H1 (cell line): ENCODE results near the gene TTC22. TPM values are rescaled to one million over a fixed set of nuclear protein-coding genes. Genes with fewer than 3 reads are reported as not detected.

Source experiments
- CTCF ChIA-PET: fragments of 300-600 bp; sonication (Branson Sonifier 250); formaldehyde crosslinking; loops from one replicate; lab custom pipeline; 2021; ENCODE audit not compliant: partially characterized antibody; lab: Charles Lee
- POLR2A ChIA-PET: fragments of 300-600 bp; sonication (Branson Sonifier 250); formaldehyde crosslinking; loops from one replicate; lab custom pipeline; 2021; ENCODE audit warnings: inconsistent platforms; ENCODE audit not compliant: partially characterized antibody; lab: Charles Lee
- DNase-seq, 2 experiments: peaks; one replicate each; pipeline versions ENCODE4 v3.0.0 to v3.0.0-alpha.2; 2010 to 2022; ENCODE audit warnings: low spot score in 2 of 2, low read depth in 1 of 2, mixed read lengths in 1 of 2
- FAIRE-seq: peaks from 2 replicates; lab custom pipeline; 2011; peaks lifted over from hg19 to GRCh38; lab: Jason Lieb, UNC
- H2AFZ ChIP-seq: 2 replicates; pipeline ENCODE4 v1.8.1; 2012; ENCODE audit warnings: low read length, inconsistent platforms
- H2AK5ac ChIP-seq: 2 replicates; pipeline ENCODE4 v1.6.1; 2013; ENCODE audit warnings: low read depth, low read length
- H2BK120ac ChIP-seq: replicated peaks from 2 replicates; pipeline ENCODE3; 2013; ENCODE audit warnings: low read depth, low read length, inconsistent platforms
- H2BK12ac ChIP-seq: 2 replicates; pipeline ENCODE4 v1.6.1; 2013; ENCODE audit warnings: low read depth, low read length
- H2BK15ac ChIP-seq: 2 replicates; pipeline ENCODE4 v1.6.1; 2013; ENCODE audit warnings: low read length
- H2BK20ac ChIP-seq: 2 replicates; pipeline ENCODE4 v1.6.1; 2013; ENCODE audit warnings: low read length
- H2BK5ac ChIP-seq: 2 replicates; pipeline ENCODE4 v1.6.1; 2013; ENCODE audit warnings: low read depth, low read length
- H3K14ac ChIP-seq: 2 replicates; pipeline ENCODE4 v1.6.1; 2013; ENCODE audit warnings: inconsistent platforms; ENCODE audit not compliant: insufficient read length
- H3K18ac ChIP-seq: 2 replicates; pipeline ENCODE4 v1.6.1; 2013; ENCODE audit warnings: low read length; ENCODE audit errors: extremely low read depth
- H3K23ac ChIP-seq: 2 replicates; pipeline ENCODE4 v1.6.1; 2013; ENCODE audit warnings: inconsistent platforms; ENCODE audit not compliant: insufficient read length
- H3K23me2 ChIP-seq: 2 replicates; pipeline ENCODE4 v1.6.1; 2013; ENCODE audit warnings: low read depth, low read length
- H3K27ac ChIP-seq: 2 replicates; pipeline ENCODE4 v1.6.1; 2011; ENCODE audit warnings: low read depth, low read length, inconsistent platforms
- H3K27me3 ChIP-seq, 4 experiments: replicated peaks in 1 of 4; 1 replicate in 1 of 4; 2 replicates in 3 of 4; pipeline versions ENCODE4 v1.6.1 to v1.8.1; 2011 to 2013; ENCODE audit warnings: low read length in 3 of 4, mild to moderate bottlenecking in 3 of 4, inconsistent platforms in 2 of 4, mixed read lengths in 2 of 4, moderate library complexity in 1 of 4; ENCODE audit not compliant: control insufficient read depth in 3 of 4, insufficient read depth in 3 of 4; ENCODE audit errors: extremely low read depth in 1 of 4
- H3K36me3 ChIP-seq, 4 experiments: 2 replicates each; pipeline versions ENCODE4 v1.6.1 to v1.8.1; 2011 to 2013; ENCODE audit warnings: mild to moderate bottlenecking in 4 of 4, low read length in 3 of 4, moderate library complexity in 2 of 4, control low read depth in 1 of 4, inconsistent platforms in 1 of 4; ENCODE audit not compliant: insufficient read depth in 4 of 4, control insufficient read depth in 2 of 4
- H3K4ac ChIP-seq: replicated peaks from 2 replicates; pipeline ENCODE3; 2013; ENCODE audit warnings: low read length, low read depth, mixed read lengths, inconsistent platforms; ENCODE audit not compliant: insufficient read length
- H3K4me1 ChIP-seq, 4 experiments: replicated peaks in 1 of 4; 1 replicate in 1 of 4; 2 replicates in 3 of 4; pipeline versions ENCODE4 v1.6.1 to v1.8.1; 2011 to 2013; ENCODE audit warnings: low read length in 3 of 4, inconsistent platforms in 2 of 4, mixed read lengths in 1 of 4; ENCODE audit not compliant: insufficient read depth in 4 of 4, control insufficient read depth in 3 of 4
- H3K4me2 ChIP-seq, 2 experiments: 2 replicates each; pipeline versions ENCODE4 v1.6.1 to v1.8.1; 2011 to 2013; ENCODE audit warnings: low read depth in 2 of 2, low read length in 2 of 2, control low read depth in 1 of 2, inconsistent platforms in 1 of 2, mild to moderate bottlenecking in 1 of 2; ENCODE audit not compliant: insufficient read depth in 1 of 2
- H3K4me3 ChIP-seq, 4 experiments: fragments of 200-600, 300-600 bp in 1 of 4; sonication (generic), shearing (Covaris generic), sonication (Bioruptor Twin) in 1 of 4; 2 replicates each; pipeline versions ENCODE4 v1.5.1 to v1.8.1; 2011 to 2016; ENCODE audit warnings: low read length in 4 of 4, low read depth in 3 of 4, control low read depth in 2 of 4, inconsistent platforms in 2 of 4, mild to moderate bottlenecking in 2 of 4, mixed read lengths in 1 of 4, moderate library complexity in 1 of 4; ENCODE audit not compliant: insufficient read depth in 2 of 4; ENCODE audit errors: extremely low read depth in 1 of 4
- H3K56ac ChIP-seq: replicated peaks from 2 replicates; pipeline ENCODE3; 2013; ENCODE audit warnings: low read depth, mild to moderate bottlenecking, mixed read lengths, low read length, inconsistent platforms; ENCODE audit not compliant: insufficient read length
- H3K79me1 ChIP-seq: 2 replicates; pipeline ENCODE4 v1.6.1; 2013; ENCODE audit warnings: low read depth, low read length, control low read depth
- H3K79me2 ChIP-seq, 2 experiments: 2 replicates each; pipeline versions ENCODE4 v1.6.1 to v1.8.1; 2012 to 2013; ENCODE audit warnings: low read length in 2 of 2, mild to moderate bottlenecking in 2 of 2, inconsistent platforms in 1 of 2; ENCODE audit not compliant: insufficient read depth in 2 of 2, control insufficient read depth in 1 of 2
- H3K9ac ChIP-seq, 4 experiments: replicated peaks in 1 of 4; 1 replicate in 1 of 4; 2 replicates in 3 of 4; pipeline versions ENCODE4 v1.6.1 to v1.8.1; 2011 to 2013; ENCODE audit warnings: low read depth in 3 of 4, low read length in 3 of 4, control low read depth in 2 of 4, mild to moderate bottlenecking in 2 of 4, moderate library complexity in 2 of 4, inconsistent platforms in 1 of 4; ENCODE audit errors: extremely low read depth in 1 of 4
- H3K9me3 ChIP-seq, 2 experiments: 2 replicates each; pipeline versions ENCODE4 v1.6.1 to v1.8.1; 2012 to 2013; ENCODE audit warnings: mild to moderate bottlenecking in 2 of 2, moderate library complexity in 2 of 2, control low read depth in 1 of 2, inconsistent platforms in 1 of 2, low read depth in 1 of 2, low read length in 1 of 2, mixed read lengths in 1 of 2; ENCODE audit not compliant: insufficient read depth in 2 of 2
- H4K20me1 ChIP-seq, 2 experiments: replicated peaks in 1 of 2; 2 replicates each; pipeline versions ENCODE3 to v1.8.1; 2011 to 2013; ENCODE audit warnings: inconsistent platforms in 2 of 2, low read length in 2 of 2, mild to moderate bottlenecking in 1 of 2; ENCODE audit not compliant: insufficient read depth in 2 of 2, control insufficient read depth in 1 of 2
- H4K5ac ChIP-seq: 2 replicates; pipeline ENCODE4 v1.6.1; 2013; ENCODE audit warnings: low read length, low read depth, mixed read lengths, inconsistent platforms; ENCODE audit not compliant: insufficient read length
- H4K8ac ChIP-seq: 2 replicates; pipeline ENCODE4 v1.8.0; 2013; ENCODE audit warnings: mild to moderate bottlenecking, moderate library complexity, low read length, inconsistent platforms; ENCODE audit not compliant: insufficient read depth; ENCODE audit errors: extremely low read depth
- H4K91ac ChIP-seq: replicated peaks from 2 replicates; pipeline ENCODE3; 2013; ENCODE audit warnings: low read length, mixed read lengths, inconsistent platforms; ENCODE audit not compliant: insufficient read length
- CREB1 ChIP-seq: IDR thresholded peaks from 2 replicates; pipeline ENCODE4 v1.6.1; 2012; ENCODE audit warnings: inconsistent platforms
- RNF2 ChIP-seq: fragments of 200-900, 300-1000 bp; sonication (generic); IDR thresholded peaks from 2 replicates; pipeline ENCODE4 v1.7.1; 2016; ENCODE audit warnings: borderline replicate concordance, low read depth, mild to moderate bottlenecking, antibody characterized with exemption, low read length; ENCODE audit not compliant: poor library complexity, severe bottlenecking; ENCODE audit errors: missing control alignments
- YY1 ChIP-seq: IDR thresholded peaks from 2 replicates; pipeline ENCODE4 v1.6.1; 2011; ENCODE audit warnings: low read depth, mild to moderate bottlenecking, low read length
- WGBS, 2 experiments: shearing (Covaris generic) in 1 of 2; methylation state at CpG; one replicate each; pipeline versions ENCODE4 v1.1.6 to v1.1.7; 2013 to 2015; ENCODE audit warnings: low lambda C conversion rate in 2 of 2, mixed read lengths in 2 of 2, inconsistent platforms in 1 of 2, low coverage in 1 of 2, missing lambda C conversion rate in 1 of 2; ENCODE audit not compliant: insufficient replicate concordance in 2 of 2, insufficient coverage in 1 of 2, insufficient read length in 1 of 2; ENCODE audit errors: extremely low coverage in 1 of 2, missing lambda C conversion rate in 1 of 2; 5-methylcytosine and 5-hydroxymethylcytosine counted together
- polyA plus RNA-seq, 7 experiments: library from polyadenylated mRNA; depleted of rRNA in 3 of 7; stranded (reverse) in 5 of 7; unstranded in 2 of 7; fragments of >200 nt in 5 of 7; fragments of 200-250 nt in 2 of 7; gene quantifications; 1 replicate in 5 of 7; 2 replicates in 1 of 7; 4 replicates in 1 of 7; pipeline versions ENCODE4 v1.2.1 to v1.2.3, GENCODE V29; 2011 to 2013; ENCODE audit warnings: missing spikeins in 2 of 7, mixed read lengths in 2 of 7
- total RNA-seq: library from RNA; stranded (reverse); fragmentation: NEBNext Ultra II Directional; extraction: Animal tissue kit (Norgen Biotek cat#: 25700); gene quantifications from 2 replicates; pipeline ENCODE4 v1.2.1, GENCODE V29; 2021

The TTC22 gene
- total and polyA plus RNA-seq, 2 of the 8 experiments (the other 6 are each of a cell fraction or from before 2014, with no cell fraction given), result 1.00 to 1.6 TPM

DNA sequence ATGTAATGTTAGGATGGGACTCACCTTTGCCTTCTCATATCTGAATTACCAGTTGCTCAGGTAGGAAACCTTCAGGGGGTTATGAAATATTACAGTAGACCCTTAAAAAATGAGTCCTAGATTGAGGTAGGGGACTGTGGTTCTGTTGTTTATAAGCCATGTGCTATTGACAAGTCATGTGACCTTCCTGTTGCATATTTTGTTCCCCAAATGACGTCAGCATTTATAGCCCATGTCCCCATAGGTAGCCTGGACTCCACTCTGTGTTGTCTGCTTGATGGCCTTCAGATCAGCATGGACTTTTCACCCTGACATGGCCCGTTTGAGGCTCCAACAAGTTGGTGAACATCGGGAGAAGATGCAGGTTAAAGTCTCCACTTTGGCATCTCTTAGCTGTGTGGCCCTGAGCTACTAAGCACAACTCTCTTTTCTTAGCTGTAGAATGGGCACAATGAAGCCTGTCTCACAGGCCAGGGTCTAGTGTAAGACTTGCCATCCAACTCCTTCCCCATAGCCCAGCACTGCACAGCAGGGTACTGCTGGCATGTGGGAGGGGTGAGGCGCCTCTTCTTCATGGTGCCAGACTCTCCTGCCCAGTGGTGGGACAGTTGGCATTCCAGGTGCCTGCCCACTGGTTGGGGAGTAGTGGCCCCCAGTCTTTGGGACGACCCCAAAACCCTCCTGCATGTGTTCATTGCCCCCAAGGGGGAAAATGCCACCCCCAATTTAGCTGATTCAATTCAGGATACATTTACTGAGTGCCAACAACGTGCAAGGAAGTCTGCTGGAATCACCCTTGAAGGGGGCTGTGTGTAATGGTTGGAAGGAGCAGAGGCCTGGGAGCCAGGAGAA lies 36.1 kb upstream of the TTC22 start:
- Histone ChIP-seq H3K4me2 (no peak overlapping the region), H2BK5ac (no peak overlapping the region), H3K9ac (no peak overlapping the region), H3K9me3 (0 out of 4 replicates have a peak, but pooled peaks cover 0 to 3% of the 10 kb centered on the region in 2 experiments), H3K14ac (no peak overlapping the region), H4K8ac (no peak overlapping the region), H3K4me3 (no peak overlapping the region), H3K79me1 (no peaks in the 10 kb centered on the region), H3K27ac (no peak overlapping the region), H2AK5ac (no peak overlapping the region), H3K36me3 (no peaks in the 10 kb centered on the region), H3K23ac (no peak overlapping the region), H3K27me3 (no peaks in the 10 kb centered on the region; a peak in 1 of 7 replicates), H2AFZ (no peak overlapping the region), H2BK12ac (no peak overlapping the region), H4K91ac (no peak overlapping the region), H3K23me2 (no peaks in the 10 kb centered on the region), H3K4ac (no peak overlapping the region), H2BK15ac (no peak overlapping the region), H3K4me1 (no peaks in the 10 kb centered on the region), H4K20me1 (no peaks in the 10 kb centered on the region), H2BK120ac (no peak overlapping the region), H3K56ac (no peak overlapping the region), H3K18ac (no peak overlapping the region), H4K5ac (no peak overlapping the region), H2BK20ac (no peak overlapping the region), H3K79me2 (no peaks in the 10 kb centered on the region)
- CTCF ChIA-PET, result no interaction called here
- TF ChIP-seq CREB1 (no peak), RNF2 (no peak), YY1 (no peak)
- WGBS, 2 experiments, result 80% methylated on average over 6 of the region's 6 CpGs; no CpG with 5 or more reads in 1 of the 2 experiments
- POLR2A ChIA-PET, result no interaction called here
- DNase-seq (peak in 1 of 2 experiments; percentile 28), FAIRE-seq (no peak)
